ENCODE data around the gene SQOR. TPM values are rescaled to one million over a fixed set of nuclear protein-coding genes. Genes with fewer than 3 reads are reported as not detected.

SQOR gene
- total RNA-seq, 1 experiment from 2014 or later: 17.6 TPM

GRCh38 chr15:45641999-45642932 is 7.4 kb downstream of the SQOR start:
- ATAC-seq (no peak), DNase-seq (ENCODE audit: low read depth, low spot score) (no peak)
- intact Hi-C loops (cut with micrococcal nuclease): no loop called here
- Histone ChIP-seq H4K20me1 (ENCODE audit: insufficient read depth) (no peaks in the 10 kb centered on the region), H3K27me3 (ENCODE audit: insufficient read depth, low read length) (no peaks in the 10 kb centered on the region), H3K9ac (ENCODE audit: low read length) (no peak overlapping the region), H3K4me1 (ENCODE audit: control insufficient read depth in 1 of 2, insufficient read depth in 2 of 2, low read length in 2 of 2) (peaks cover 0 to 26% of the 10 kb centered on the region in 2 experiments; a peak in 2 of 4 replicates), H2AFZ (ENCODE audit: low read depth, low read length, poor library complexity, severe bottlenecking) (no peak overlapping the region), H3K4me2 (ENCODE audit: low read length) (peak overlapping the region; percentile 7; the same call in 1 of the 2 replicates), H3K36me3 (ENCODE audit: control insufficient read depth in 1 of 2, insufficient read depth in 2 of 2, low read length in 2 of 2) (no peaks in the 10 kb centered on the region), H3K9me3 (ENCODE audit: control insufficient read depth in 1 of 2, insufficient read depth in 1 of 2, low read depth in 1 of 2, low read length in 2 of 2) (no peaks in the 10 kb centered on the region), H3K9me2 (ENCODE audit: insufficient read depth) (no peaks in the 10 kb centered on the region), H3K27ac (ENCODE audit: low read depth, low read length) (no peak overlapping the region), H3K4me3 (replicated peaks in 1 of 2; ENCODE audit: low read depth in 1 of 2, low read length in 2 of 2) (no peak overlapping the region), H3K79me2 (ENCODE audit: insufficient read depth, low read length) (no peaks in the 10 kb centered on the region)
- ChIA-PET POLR2A (no interaction called here), CTCF (no interaction called here), RAD21 (ENCODE audit: low non-redundant PET in 1 of 2, low total read pairs in 2 of 2, uncharacterized antibody in 2 of 2, unreplicated experiment in 2 of 2) (no interaction called here)
- TF ChIP-seq ELF1 (IDR thresholded peaks at IDR 0.05; ENCODE audit: borderline replicate concordance, low read depth): no peak
- no TSS peak for BruUV-seq (replicated peaks)

DNA sequence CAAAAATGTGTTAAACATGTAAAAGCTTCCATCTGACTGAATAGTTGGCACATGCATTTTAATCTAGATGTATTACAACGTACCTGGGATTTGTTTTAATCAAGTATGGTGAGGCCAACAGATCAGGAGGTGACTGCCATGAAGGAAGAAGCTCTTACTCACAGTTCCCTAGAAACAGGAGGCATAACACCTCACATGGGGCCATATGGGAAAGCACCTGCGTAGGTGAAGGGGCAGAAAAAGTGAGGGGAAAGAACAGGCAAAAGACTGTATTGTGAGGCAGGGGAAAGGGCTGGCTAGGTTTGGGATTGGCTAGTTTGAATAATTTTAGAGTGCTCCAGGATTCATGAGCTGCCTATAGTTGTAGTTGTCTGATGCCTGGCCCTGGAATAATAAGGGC is 9.6 kb downstream of the SQOR start:
- intact Hi-C loops (cut with micrococcal nuclease): no loop called here
- no peak overlapping the region for H3K4me3 ChIP-seq (replicated peaks in 1 of 2; ENCODE audit: low read depth in 1 of 2, low read length in 2 of 2)
- BruUV-seq (replicated peaks): no TSS peak
- no peaks in the 10 kb centered on the region for H3K27me3 ChIP-seq (ENCODE audit: insufficient read depth, low read length)
- no peaks in the 10 kb centered on the region for H4K20me1 ChIP-seq (ENCODE audit: insufficient read depth)
- H3K9me3 ChIP-seq (ENCODE audit: control insufficient read depth in 1 of 2, insufficient read depth in 1 of 2, low read depth in 1 of 2, low read length in 2 of 2): no peaks in the 10 kb centered on the region
- no peaks in the 10 kb centered on the region for H3K79me2 ChIP-seq (ENCODE audit: insufficient read depth, low read length)
- ChIA-PET POLR2A (no interaction called here), RAD21 (ENCODE audit: low non-redundant PET in 1 of 2, low total read pairs in 2 of 2, uncharacterized antibody in 2 of 2, unreplicated experiment in 2 of 2) (no interaction called here), CTCF (no interaction called here)
- no peak overlapping the region for H3K4me2 ChIP-seq (ENCODE audit: low read length)
- no peak overlapping the region for H3K9ac ChIP-seq (ENCODE audit: low read length)
- H2AFZ ChIP-seq (ENCODE audit: low read depth, low read length, poor library complexity, severe bottlenecking): no peak overlapping the region
- TF ChIP-seq EZH2 (IDR thresholded peaks at IDR 0.05): no peak
- TF ChIP-seq SRF (IDR thresholded peaks at IDR 0.05; ENCODE audit: low read depth): no peak
- no peak for TF ChIP-seq POLR2AphosphoS5 (IDR thresholded peaks at IDR 0.05; ENCODE audit: low read depth, low read length)
- TF ChIP-seq ATF3 (IDR thresholded peaks at IDR 0.05): no peak
- no peak for TF ChIP-seq YY1 (IDR thresholded peaks at IDR 0.05; ENCODE audit: extremely low read depth, insufficient replicate concordance, low read depth, low read length)
- no peak for TF ChIP-seq JUND (IDR thresholded peaks at IDR 0.05)
- no peak for TF ChIP-seq POLR2A (IDR thresholded peaks at IDR 0.05; ENCODE audit: borderline replicate concordance, extremely low read depth, insufficient read depth, insufficient read length)
- TF ChIP-seq MAX (IDR thresholded peaks at IDR 0.05): no peak
- TF ChIP-seq ZBTB33 (IDR thresholded peaks at IDR 0.05; ENCODE audit: extremely low read depth, insufficient replicate concordance, low read length): no peak
- TF ChIP-seq ELF1 (IDR thresholded peaks at IDR 0.05; ENCODE audit: borderline replicate concordance, low read depth): no peak
- no peak for TF ChIP-seq SP1 (IDR thresholded peaks at IDR 0.05; ENCODE audit: low read depth)
- TF ChIP-seq ZNF274 (IDR thresholded peaks at IDR 0.05; ENCODE audit: low read depth, low read length): no peak
- TF ChIP-seq SIN3A (IDR thresholded peaks at IDR 0.05; ENCODE audit: low read depth): no peak
- H3K27ac ChIP-seq (ENCODE audit: low read depth, low read length): no peak overlapping the region
- ATAC-seq: no peak
- no peaks in the 10 kb centered on the region for H3K9me2 ChIP-seq (ENCODE audit: insufficient read depth)
- no peak for DNase-seq (ENCODE audit: low read depth, low spot score)
- no peaks in the 10 kb centered on the region for H3K36me3 ChIP-seq (ENCODE audit: control insufficient read depth in 1 of 2, insufficient read depth in 2 of 2, low read length in 2 of 2)
- H3K4me1 ChIP-seq (ENCODE audit: control insufficient read depth in 1 of 2, insufficient read depth in 2 of 2, low read length in 2 of 2): peaks cover 9 to 37% of the 10 kb centered on the region in 2 experiments
